Activated T-cell treated with anti-CD3 and anti-CD28 coated beads, Interleukin-2, amount 50 U/mL, for 24 hours (primary cell): ENCODE results near the gene AKAP6.
"Not testable (repeated sequence)": the region's sequence is repeated elsewhere in the genome, so short reads cannot be mapped to it uniquely, and the experiment has no call there.

ENCODE experiments used
- DNase-seq: peaks from one replicate; pipeline ENCODE4 v3.0.0-alpha.2; 2020
- H3K27ac Mint-ChIP-seq: 2 replicates; pipeline ENCODE4 v1.8.0; 2020; ENCODE audit warnings: mild to moderate bottlenecking, mixed read lengths
- H3K27me3 Mint-ChIP-seq: 2 replicates; pipeline ENCODE4 v1.8.0; 2020; ENCODE audit warnings: mixed read lengths
- H3K36me3 Mint-ChIP-seq: 2 replicates; pipeline ENCODE4 v1.8.0; 2020; ENCODE audit warnings: low read depth, mixed read lengths
- H3K4me1 Mint-ChIP-seq: 2 replicates; pipeline ENCODE4 v1.8.0; 2020; ENCODE audit warnings: low read depth, mixed read lengths
- H3K4me3 Mint-ChIP-seq: 2 replicates; pipeline ENCODE4 v1.8.0; 2020; ENCODE audit warnings: mild to moderate bottlenecking, moderate library complexity, mixed read lengths
- H3K9me3 Mint-ChIP-seq: 2 replicates; pipeline ENCODE4 v1.8.0; 2020; ENCODE audit warnings: mixed read lengths

Gene AKAP6

DNA sequence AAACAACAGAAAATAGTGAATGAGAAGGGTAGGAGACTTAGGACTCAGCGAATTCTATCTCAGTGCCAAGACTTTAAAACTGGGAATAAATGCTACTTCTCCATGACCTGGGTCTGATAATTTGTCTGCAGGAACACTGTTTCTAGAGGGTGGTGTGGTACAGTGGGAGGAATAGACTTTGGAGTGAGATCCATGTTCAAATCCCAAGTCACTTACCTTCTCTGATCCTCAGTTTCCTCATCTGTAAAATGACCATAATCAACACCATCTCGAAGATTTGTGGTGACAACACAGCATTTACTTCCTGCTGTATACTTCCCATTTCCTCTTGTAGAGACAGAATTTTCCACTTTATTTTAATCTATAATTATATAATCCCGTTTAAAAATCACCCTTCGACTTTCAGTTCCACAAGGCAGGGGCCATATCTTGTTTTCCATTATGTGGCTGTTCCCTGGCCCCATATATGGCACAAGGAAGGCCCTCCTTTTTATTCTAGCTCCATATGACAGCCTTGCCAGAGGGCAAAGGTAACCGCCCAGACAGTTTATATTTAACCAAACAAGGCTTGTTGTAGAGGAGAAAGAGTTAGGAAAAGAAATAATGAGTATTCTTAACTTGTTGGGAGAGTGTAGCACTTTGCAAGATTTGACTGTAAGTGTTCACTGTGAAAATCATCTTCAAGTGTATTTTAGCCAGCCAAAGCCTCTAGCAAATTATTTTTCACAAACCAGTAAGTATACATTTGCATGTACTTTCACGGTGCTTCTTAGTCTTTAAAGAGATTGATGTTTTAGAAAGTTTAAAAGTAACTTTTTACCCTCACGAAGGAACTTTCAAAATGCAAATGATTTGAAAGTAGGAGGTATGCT lies 243.1 kb downstream of the AKAP6 start:
- no peaks in the 10 kb centered on the region for H3K4me1 Mint-ChIP-seq
- H3K27me3 Mint-ChIP-seq = peaks cover 12% of the 10 kb centered on the region
- no peaks in the 10 kb centered on the region for H3K9me3 Mint-ChIP-seq
- DNase-seq = no peak
- no peaks in the 10 kb centered on the region for H3K36me3 Mint-ChIP-seq
- no peak overlapping the region for H3K27ac Mint-ChIP-seq
- no peak overlapping the region for H3K4me3 Mint-ChIP-seq

GRCh38 chr14:32572867-32573150 lies 243.7 kb downstream of the AKAP6 start:
- no peaks in the 10 kb centered on the region for H3K9me3 Mint-ChIP-seq
- no peaks in the 10 kb centered on the region for H3K36me3 Mint-ChIP-seq
- no peak for DNase-seq
- H3K27ac Mint-ChIP-seq = no peak overlapping the region
- H3K4me3 Mint-ChIP-seq = no peak overlapping the region
- H3K4me1 Mint-ChIP-seq = no peaks in the 10 kb centered on the region
- H3K27me3 Mint-ChIP-seq = peaks cover 12% of the 10 kb centered on the region

- Mint-ChIP-seq H3K9me3 (no peaks in the 10 kb centered on the region), H3K4me3 (no peak overlapping the region), H3K27ac (no peak overlapping the region), H3K27me3 (peaks cover 12% of the 10 kb centered on the region), H3K36me3 (no peaks in the 10 kb centered on the region), H3K4me1 (no peaks in the 10 kb centered on the region)
- DNase-seq = no peak
Observed at GRCh38 chr14:32574269-32574668, 245.2 kb downstream of the AKAP6 start.

DNA sequence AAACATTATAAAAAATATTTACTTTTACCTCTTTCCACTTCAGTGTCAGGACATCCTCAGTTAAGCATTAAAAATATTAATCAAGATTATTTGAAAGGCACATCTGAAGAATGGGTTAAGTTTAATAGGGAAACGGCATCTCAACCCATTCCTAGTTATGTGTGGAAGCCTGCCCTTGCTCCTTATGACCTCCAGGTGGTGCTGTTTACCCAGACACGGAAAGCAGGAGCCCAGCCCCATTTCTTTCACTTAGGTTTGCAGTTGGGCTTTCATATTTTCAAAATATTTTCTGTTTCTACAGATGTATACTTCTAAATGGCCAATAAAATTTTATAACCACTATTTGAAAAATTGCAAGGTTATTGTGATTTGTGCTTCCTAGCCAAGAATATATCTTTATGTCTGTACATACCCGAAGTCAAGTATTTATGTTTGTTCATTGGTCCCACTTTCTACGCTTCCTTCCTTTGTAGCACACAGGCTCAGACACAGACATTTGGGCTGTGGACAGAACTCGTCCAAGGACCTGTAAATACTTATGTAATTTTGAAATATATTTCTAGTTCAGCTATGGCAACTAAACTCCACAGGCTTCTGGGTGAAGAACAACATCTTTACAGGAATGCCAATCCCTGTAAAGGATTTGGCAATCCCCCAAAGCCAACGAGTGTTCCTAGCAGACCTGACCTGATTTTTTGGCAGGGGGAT lies 247.1 kb downstream of the AKAP6 start:
- no peak overlapping the region for H3K4me3 Mint-ChIP-seq
- H3K9me3 Mint-ChIP-seq = no peaks in the 10 kb centered on the region
- peaks cover 12% of the 10 kb centered on the region for H3K27me3 Mint-ChIP-seq
- H3K27ac Mint-ChIP-seq = no peak overlapping the region
- H3K4me1 Mint-ChIP-seq = no peaks in the 10 kb centered on the region
- H3K36me3 Mint-ChIP-seq = no peaks in the 10 kb centered on the region
- no peak for DNase-seq

DNA sequence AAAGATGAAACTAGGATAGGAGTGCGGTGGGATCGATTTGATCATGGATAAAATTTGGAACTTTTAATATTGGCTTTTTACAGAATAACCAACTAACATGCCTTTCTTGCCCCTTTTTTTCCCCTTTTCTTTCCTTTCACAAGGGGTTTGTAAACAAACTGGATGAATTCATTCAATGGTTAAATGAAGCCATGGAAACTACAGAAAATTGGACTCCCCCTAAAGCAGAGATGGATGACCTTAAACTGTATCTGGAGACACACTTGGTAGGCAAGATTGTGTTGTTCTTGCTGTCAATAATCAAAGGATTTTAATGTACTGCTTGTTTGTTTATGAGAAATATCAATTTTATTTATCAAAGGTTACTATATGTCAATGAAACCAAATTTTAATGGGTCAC lies 247.9 kb downstream of the AKAP6 start:
- H3K27ac Mint-ChIP-seq = no peak overlapping the region
- H3K9me3 Mint-ChIP-seq = no peaks in the 10 kb centered on the region
- DNase-seq = no peak
- no peaks in the 10 kb centered on the region for H3K4me1 Mint-ChIP-seq
- no peak overlapping the region for H3K4me3 Mint-ChIP-seq
- no peaks in the 10 kb centered on the region for H3K36me3 Mint-ChIP-seq
- H3K27me3 Mint-ChIP-seq = peaks cover 12% of the 10 kb centered on the region

DNA sequence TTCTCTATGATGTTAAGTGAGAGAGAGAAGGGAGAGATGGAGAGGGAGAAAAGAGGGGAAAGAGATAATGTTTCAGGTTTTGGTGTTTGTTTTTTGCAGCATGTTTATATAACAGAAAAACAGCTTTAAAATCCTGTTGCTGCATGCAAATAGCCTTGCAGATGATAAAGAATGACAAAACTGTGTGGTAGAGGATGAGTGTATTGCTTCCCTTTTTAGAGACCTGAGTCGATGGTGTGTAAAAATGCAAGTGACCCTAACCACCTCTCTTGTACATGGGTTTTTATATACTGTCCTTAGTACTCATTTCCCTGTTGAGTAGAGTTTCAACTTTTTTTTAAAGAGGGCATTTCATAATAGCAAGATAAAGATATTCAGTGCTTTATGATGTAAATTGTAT lies 249.1 kb downstream of the AKAP6 start:
- H3K9me3 Mint-ChIP-seq = no peaks in the 10 kb centered on the region
- no peak for DNase-seq
- H3K36me3 Mint-ChIP-seq = no peaks in the 10 kb centered on the region
- peaks cover 12% of the 10 kb centered on the region for H3K27me3 Mint-ChIP-seq
- H3K27ac Mint-ChIP-seq = no peak overlapping the region
- no peak overlapping the region for H3K4me3 Mint-ChIP-seq
- H3K4me1 Mint-ChIP-seq = no peaks in the 10 kb centered on the region

- not testable (repeated sequence) for H3K4me1 Mint-ChIP-seq, DNase-seq, H3K27ac Mint-ChIP-seq, H3K4me3 Mint-ChIP-seq, H3K9me3 Mint-ChIP-seq, H3K36me3 Mint-ChIP-seq
- H3K27me3 Mint-ChIP-seq = peaks cover 12% of the 10 kb centered on the region
Observed at GRCh38 chr14:32583427-32583826, 254.3 kb downstream of the AKAP6 start.

- H3K27me3 Mint-ChIP-seq = peaks cover 13% of the 10 kb centered on the region
- no peak overlapping the region for H3K4me3 Mint-ChIP-seq
- no peak for DNase-seq
- no peaks in the 10 kb centered on the region for H3K4me1 Mint-ChIP-seq
- no peaks in the 10 kb centered on the region for H3K9me3 Mint-ChIP-seq
- H3K27ac Mint-ChIP-seq = no peak overlapping the region
- H3K36me3 Mint-ChIP-seq = no peaks in the 10 kb centered on the region
Observed at GRCh38 chr14:32584079-32584478, 255.0 kb downstream of the AKAP6 start.

DNA sequence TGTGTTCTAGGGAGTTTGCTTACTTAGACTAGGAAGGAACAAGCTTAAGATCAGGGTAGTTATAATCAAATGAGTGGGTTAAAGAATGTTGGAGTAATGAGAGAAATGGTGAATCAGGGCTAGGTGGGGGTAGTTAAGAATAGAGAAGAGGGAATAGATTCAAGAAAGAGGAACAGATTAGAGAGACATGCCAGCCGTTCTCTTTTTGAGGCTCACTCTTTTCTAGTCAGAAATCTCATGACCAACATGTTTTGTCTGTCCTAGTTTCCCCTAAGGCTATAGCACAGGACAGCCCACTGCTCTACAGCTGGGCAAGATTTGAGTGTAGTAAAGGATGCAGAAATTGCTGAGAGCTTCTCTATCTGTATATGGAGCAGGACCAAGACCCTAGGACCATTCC lies 258.4 kb downstream of the AKAP6 start:
- Mint-ChIP-seq H3K27me3 (peaks cover 13% of the 10 kb centered on the region), H3K9me3 (no peaks in the 10 kb centered on the region), H3K4me1 (no peaks in the 10 kb centered on the region), H3K36me3 (no peaks in the 10 kb centered on the region), H3K27ac (no peak overlapping the region), H3K4me3 (no peak overlapping the region)
- no peak for DNase-seq

GRCh38 chr14:32588448-32589320 lies 259.6 kb downstream of the AKAP6 start:
- peaks cover 13% of the 10 kb centered on the region for H3K27me3 Mint-ChIP-seq
- no peak for DNase-seq

GRCh38 chr14:32590157-32590556 lies 261.1 kb downstream of the AKAP6 start:
- Mint-ChIP-seq H3K9me3 (no peaks in the 10 kb centered on the region), H3K27ac (no peak overlapping the region), H3K36me3 (no peaks in the 10 kb centered on the region), H3K4me3 (no peak overlapping the region), H3K4me1 (no peaks in the 10 kb centered on the region), H3K27me3 (peaks cover 8% of the 10 kb centered on the region)
- no peak for DNase-seq

More at GRCh38 chr14:32588448-32589320, 259.6 kb downstream of the AKAP6 start:
- Mint-ChIP-seq H3K36me3 (no peaks in the 10 kb centered on the region), H3K4me1 (no peaks in the 10 kb centered on the region), H3K4me3 (no peak overlapping the region), H3K9me3 (no peaks in the 10 kb centered on the region), H3K27ac (no peak overlapping the region)

- no peak for DNase-seq
- Mint-ChIP-seq H3K4me3 (no peak overlapping the region), H3K36me3 (no peaks in the 10 kb centered on the region), H3K4me1 (no peaks in the 10 kb centered on the region), H3K27ac (no peak overlapping the region), H3K9me3 (no peaks in the 10 kb centered on the region), H3K27me3 (peaks cover 1% of the 10 kb centered on the region)
Observed at GRCh38 chr14:32593290-32593942, 264.3 kb downstream of the AKAP6 start.

- no peaks in the 10 kb centered on the region for H3K4me1 Mint-ChIP-seq
- no peak overlapping the region for H3K4me3 Mint-ChIP-seq
- H3K27ac Mint-ChIP-seq = no peak overlapping the region
- no peaks in the 10 kb centered on the region for H3K36me3 Mint-ChIP-seq
- no peaks in the 10 kb centered on the region for H3K27me3 Mint-ChIP-seq
- no peaks in the 10 kb centered on the region for H3K9me3 Mint-ChIP-seq
- DNase-seq = no peak
Observed at GRCh38 chr14:32594766-32595165, 265.7 kb downstream of the AKAP6 start.

GRCh38 chr14:32595497-32595896 lies 266.4 kb downstream of the AKAP6 start:
- H3K27me3 Mint-ChIP-seq = no peaks in the 10 kb centered on the region
- no peak for DNase-seq
- no peak overlapping the region for H3K27ac Mint-ChIP-seq
- no peaks in the 10 kb centered on the region for H3K36me3 Mint-ChIP-seq
- H3K4me1 Mint-ChIP-seq = no peaks in the 10 kb centered on the region
- no peaks in the 10 kb centered on the region for H3K9me3 Mint-ChIP-seq
- H3K4me3 Mint-ChIP-seq = no peak overlapping the region
